Measurements from ENCODE around the gene HDX.

The HDX gene

DNA sequence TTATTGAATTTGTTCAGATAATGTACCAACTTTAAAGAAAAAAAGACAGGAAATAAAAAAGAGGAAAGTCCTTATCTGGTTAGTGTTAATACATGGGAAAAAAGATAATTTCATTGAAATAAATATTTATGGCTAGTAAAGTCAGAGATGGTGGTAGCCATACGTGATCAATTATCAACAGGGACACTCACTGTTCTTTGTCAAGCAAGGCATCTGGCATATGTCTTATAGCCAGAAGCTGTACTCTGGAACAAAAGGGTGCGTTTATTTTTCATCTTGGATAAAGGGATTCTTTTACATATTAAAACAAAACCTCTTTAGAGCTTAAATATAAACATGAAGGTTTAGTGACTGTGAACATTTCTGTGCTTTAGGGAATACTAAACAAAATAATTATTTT is 26.7 kb downstream of the HDX start:
- TF ChIP-seq, protein P1, sequence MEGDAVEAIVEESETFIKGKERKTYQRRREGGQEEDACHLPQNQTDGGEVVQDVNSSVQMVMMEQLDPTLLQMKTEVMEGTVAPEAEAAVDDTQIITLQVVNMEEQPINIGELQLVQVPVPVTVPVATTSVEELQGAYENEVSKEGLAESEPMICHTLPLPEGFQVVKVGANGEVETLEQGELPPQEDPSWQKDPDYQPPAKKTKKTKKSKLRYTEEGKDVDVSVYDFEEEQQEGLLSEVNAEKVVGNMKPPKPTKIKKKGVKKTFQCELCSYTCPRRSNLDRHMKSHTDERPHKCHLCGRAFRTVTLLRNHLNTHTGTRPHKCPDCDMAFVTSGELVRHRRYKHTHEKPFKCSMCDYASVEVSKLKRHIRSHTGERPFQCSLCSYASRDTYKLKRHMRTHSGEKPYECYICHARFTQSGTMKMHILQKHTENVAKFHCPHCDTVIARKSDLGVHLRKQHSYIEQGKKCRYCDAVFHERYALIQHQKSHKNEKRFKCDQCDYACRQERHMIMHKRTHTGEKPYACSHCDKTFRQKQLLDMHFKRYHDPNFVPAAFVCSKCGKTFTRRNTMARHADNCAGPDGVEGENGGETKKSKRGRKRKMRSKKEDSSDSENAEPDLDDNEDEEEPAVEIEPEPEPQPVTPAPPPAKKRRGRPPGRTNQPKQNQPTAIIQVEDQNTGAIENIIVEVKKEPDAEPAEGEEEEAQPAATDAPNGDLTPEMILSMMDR (IDR thresholded peaks at IDR 0.05; ENCODE audit: control insufficient read depth, insufficient read depth, low read depth, low read length, missing control alignments): no peak
- no peak for DNase-seq (ENCODE audit: low read depth)
- no peak overlapping the region for H3K4me3 ChIP-seq (ENCODE audit: control insufficient read depth, low read depth, low read length)

DNA sequence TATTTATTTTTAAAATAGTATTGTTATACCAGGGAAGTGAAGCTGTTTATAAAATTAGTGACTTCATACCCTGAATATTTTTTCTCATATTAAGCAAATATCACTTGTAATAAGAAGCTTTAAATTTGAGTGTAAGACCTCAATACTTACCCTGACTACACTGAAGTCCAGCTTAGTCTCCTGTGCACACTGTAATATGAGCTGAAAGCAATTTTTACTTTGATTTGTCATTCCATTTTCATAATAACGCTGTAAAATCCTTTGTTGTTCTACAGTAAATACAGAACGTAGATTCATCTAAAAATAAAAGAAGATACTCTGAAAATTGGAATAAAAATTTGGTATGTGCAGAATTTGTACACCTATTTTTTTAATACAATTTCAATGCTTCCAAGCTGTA is 27.2 kb downstream of the HDX start:
- DNase-seq (ENCODE audit: low read depth): no peak
- TF ChIP-seq, protein P1 (IDR thresholded peaks at IDR 0.05; ENCODE audit: control insufficient read depth, insufficient read depth, low read depth, low read length, missing control alignments): no peak
- H3K4me3 ChIP-seq (ENCODE audit: control insufficient read depth, low read depth, low read length): no peak overlapping the region

DNA sequence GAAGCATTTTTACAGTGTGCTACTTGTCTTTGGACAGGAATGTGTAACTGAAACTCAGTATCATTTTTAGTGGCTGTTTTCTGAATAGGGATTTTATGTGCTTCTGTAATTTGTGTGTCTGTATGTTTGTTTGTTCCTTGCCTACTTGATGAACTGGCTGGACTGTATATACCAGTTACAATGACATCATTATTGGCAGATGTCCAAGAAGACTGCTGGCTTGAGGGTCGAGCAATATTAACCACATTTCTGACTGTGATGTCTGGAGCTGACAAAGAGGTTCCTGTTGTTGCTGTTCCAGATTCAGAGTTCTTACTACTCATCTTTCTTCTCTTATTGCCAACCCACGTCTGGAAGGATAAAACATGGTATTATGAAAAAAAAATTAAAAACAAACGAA is 33.0 kb downstream of the HDX start:
- DNase-seq (ENCODE audit: low read depth): no peak

DNA sequence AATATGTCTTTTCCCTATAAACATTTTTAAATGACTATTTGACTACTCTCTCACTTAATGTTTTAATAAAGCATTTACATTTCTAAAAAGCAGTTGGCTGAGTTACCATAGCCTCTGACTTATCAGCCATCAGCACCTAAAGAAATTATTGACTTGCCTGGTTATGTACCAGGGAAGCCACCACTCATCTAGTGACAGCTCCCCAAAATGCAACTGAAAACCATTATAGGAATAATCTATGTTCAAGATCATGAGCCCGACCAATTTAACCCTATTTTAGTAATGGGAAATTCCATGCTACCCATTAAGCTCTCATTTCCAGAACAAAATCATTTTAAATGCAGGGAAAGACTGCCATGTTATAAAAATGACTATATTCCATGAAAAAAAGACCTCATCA is 34.4 kb downstream of the HDX start:
- no peak overlapping the region for H3K4me3 ChIP-seq (ENCODE audit: control insufficient read depth, low read depth, low read length)
- TF ChIP-seq, protein P1 (IDR thresholded peaks at IDR 0.05; ENCODE audit: control insufficient read depth, insufficient read depth, low read depth, low read length, missing control alignments): no peak
- DNase-seq (ENCODE audit: low read depth): no peak

More for the DNA sequence above, 33.0 kb downstream of the HDX start:
- H3K4me3 ChIP-seq (ENCODE audit: control insufficient read depth, low read depth, low read length): no peak overlapping the region
- TF ChIP-seq, protein P1 (IDR thresholded peaks at IDR 0.05; ENCODE audit: control insufficient read depth, insufficient read depth, low read depth, low read length, missing control alignments): no peak

DNA sequence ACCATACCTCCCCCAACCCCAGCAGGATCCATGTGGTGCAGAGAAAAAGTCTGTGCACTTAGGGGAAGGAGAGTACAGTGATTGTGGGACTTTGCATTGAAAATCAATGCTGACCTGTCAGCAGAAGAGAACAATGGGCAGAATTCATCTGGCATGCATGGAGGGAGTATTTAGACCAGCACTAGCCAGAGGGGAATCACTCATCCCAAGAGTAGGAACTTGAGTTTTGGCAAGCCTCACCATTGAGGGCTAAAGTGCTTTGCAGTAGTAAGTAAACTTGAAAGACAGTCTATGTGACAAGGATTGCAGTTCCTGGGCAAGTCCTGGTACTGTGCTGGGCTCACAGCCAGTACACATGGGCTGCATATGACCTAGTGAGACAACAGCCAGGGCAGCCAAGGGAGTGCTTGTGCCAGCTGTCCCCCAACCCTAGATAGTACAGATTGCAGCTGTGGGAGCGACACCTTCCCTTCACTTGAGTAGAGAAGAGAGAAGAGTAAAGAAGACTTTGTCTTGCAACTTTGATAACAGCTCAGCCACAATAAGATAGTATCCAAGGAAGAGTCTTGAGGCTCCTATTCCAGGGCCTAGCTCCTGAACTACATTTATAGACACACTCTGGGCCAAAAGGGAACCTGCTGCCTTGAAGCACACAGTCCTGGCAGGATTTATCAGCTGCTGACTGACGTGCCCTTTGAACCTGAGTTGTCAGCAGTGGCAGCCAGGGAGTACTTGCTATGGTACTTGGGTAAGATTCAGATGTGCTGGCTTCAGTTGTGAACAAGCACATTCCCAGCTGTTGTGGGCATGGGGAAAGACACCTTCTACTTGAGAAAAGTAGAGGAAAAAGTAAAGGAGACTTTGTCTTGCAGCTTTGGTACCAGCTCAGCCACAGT is 48.7 kb downstream of the HDX start:
- no peak for DNase-seq (ENCODE audit: low read depth)
- H3K4me3 ChIP-seq (ENCODE audit: control insufficient read depth, low read depth, low read length): no peak overlapping the region
- TF ChIP-seq, protein P1 (IDR thresholded peaks at IDR 0.05; ENCODE audit: control insufficient read depth, insufficient read depth, low read depth, low read length, missing control alignments): no peak

DNA sequence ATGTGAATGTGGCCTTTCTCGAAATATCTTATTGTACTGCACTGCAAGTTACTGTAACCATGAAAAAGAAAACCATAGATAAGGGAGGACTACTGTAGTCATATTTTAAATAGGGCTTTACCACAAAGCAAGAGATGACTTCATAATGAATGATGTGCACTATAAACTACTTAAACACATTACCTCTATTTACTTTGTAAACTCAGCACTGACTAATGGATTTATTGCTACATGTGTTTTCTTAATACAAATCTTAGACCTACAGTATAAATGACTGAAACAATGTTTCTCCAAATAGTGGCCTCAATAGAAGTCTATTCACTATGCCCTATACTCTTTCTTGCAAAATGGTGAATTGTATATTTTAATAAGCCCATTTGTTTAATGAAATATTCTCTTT is 61.1 kb downstream of the HDX start:
- H3K4me3 ChIP-seq (ENCODE audit: control insufficient read depth, low read depth, low read length): no peak overlapping the region
- DNase-seq (ENCODE audit: low read depth): no peak
- TF ChIP-seq, protein P1 (IDR thresholded peaks at IDR 0.05; ENCODE audit: control insufficient read depth, insufficient read depth, low read depth, low read length, missing control alignments): no peak
